Measurements from ENCODE around the gene B4GAT1. TPM values are rescaled to one million over a fixed set of nuclear protein-coding genes. Genes with fewer than 3 reads are reported as not detected.

Gene B4GAT1
- total and polyA plus RNA-seq, 2 donors (not counting 1 experiment from before 2014, with no cell fraction given) = 1.4 to 5.2 TPM

DNA sequence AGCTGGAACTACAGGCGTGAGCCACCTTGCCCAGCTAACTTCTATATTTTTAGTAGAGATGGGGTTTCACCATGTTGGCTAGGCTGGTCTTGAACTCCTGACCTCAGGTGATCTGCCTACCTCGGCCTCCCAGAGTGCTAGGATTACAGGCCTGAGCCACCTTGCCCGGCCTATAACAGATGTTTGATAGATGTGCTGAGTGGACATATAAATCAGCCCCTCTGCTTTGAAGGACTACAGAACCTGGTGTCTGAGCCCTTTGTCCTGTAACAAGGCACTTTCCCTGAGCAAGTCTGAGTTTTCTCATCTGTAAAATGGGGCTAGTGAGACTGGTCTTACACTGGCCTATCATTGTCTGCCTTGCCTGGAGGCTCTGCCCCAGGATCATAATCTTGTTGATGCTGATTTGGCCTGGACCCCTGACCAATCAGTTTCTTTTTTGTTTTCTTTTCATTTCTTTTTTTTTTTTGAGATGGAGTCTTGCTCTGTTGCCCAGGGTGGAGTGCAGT, 18.2 kb downstream of the B4GAT1 start:
- H3K27ac ChIP-seq (ENCODE audit: low read length in 2 of 2) = no peak overlapping the region
- no peaks in the 10 kb centered on the region for H3K36me3 ChIP-seq (replicated peaks in 1 of 2; ENCODE audit: control extremely low read depth in 1 of 2, control insufficient read depth in 1 of 2, extremely low read depth in 1 of 2, insufficient read depth in 2 of 2, low read length in 1 of 2)
- H3K27me3 ChIP-seq (replicated peaks in 1 of 4; ENCODE audit: control extremely low read depth in 1 of 4, control insufficient read depth in 3 of 4, insufficient read depth in 4 of 4, low read length in 3 of 4) = no peaks in the 10 kb centered on the region
- no peaks in the 10 kb centered on the region for H3K27me3 Mint-ChIP-seq
- 100% methylated on average over 2 of the region's 3 CpGs for WGBS (ENCODE audit: insufficient coverage)
- H3K79me2 ChIP-seq (ENCODE audit: control insufficient read depth, insufficient read depth, low read length) = no peaks in the 10 kb centered on the region
- H3K4me3 Mint-ChIP-seq = no peak overlapping the region
- ChIA-PET CTCF (interaction anchor here (1.0 to 4.6 kb wide), 7 partner anchors 11 to 60 kb away, joined by 3 to 101 read pairs (median 5); partner anchors contain the start of gene BRMS1), POLR2A (interaction anchor here (2.5 kb wide), 1 partner anchor 17 kb away, joined by 10 read pairs; no protein-coding TSS in a partner anchor)
- H3K9ac ChIP-seq (ENCODE audit: low read length) = no peak overlapping the region
- no peak overlapping the region for H3K4me2 ChIP-seq (replicated peaks; ENCODE audit: low read depth, low read length, poor library complexity, severe bottlenecking)
- intact Hi-C loops (cut with micrococcal nuclease) = no loop called here
- H2AFZ ChIP-seq (ENCODE audit: insufficient read depth, low read depth, low read length, poor library complexity, severe bottlenecking) = no peak overlapping the region
- ATAC-seq (ENCODE audit: low read depth) (no peak), DNase-seq (peak; percentile 12)
- no peak overlapping the region for H3K27ac Mint-ChIP-seq
- H3K4me1 ChIP-seq (ENCODE audit: control insufficient read depth in 2 of 2, insufficient read depth in 2 of 2, low read length in 2 of 2) = peaks cover 15 to 25% of the 10 kb centered on the region in 2 donors
- H3K4me1 Mint-ChIP-seq = peaks cover 16% of the 10 kb centered on the region
- H4K20me1 ChIP-seq (ENCODE audit: control insufficient read depth, insufficient read depth, low read length, poor library complexity, severe bottlenecking) = no peaks in the 10 kb centered on the region
- TF ChIP-seq, protein P1, sequence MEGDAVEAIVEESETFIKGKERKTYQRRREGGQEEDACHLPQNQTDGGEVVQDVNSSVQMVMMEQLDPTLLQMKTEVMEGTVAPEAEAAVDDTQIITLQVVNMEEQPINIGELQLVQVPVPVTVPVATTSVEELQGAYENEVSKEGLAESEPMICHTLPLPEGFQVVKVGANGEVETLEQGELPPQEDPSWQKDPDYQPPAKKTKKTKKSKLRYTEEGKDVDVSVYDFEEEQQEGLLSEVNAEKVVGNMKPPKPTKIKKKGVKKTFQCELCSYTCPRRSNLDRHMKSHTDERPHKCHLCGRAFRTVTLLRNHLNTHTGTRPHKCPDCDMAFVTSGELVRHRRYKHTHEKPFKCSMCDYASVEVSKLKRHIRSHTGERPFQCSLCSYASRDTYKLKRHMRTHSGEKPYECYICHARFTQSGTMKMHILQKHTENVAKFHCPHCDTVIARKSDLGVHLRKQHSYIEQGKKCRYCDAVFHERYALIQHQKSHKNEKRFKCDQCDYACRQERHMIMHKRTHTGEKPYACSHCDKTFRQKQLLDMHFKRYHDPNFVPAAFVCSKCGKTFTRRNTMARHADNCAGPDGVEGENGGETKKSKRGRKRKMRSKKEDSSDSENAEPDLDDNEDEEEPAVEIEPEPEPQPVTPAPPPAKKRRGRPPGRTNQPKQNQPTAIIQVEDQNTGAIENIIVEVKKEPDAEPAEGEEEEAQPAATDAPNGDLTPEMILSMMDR (IDR thresholded peaks at IDR 0.05) = no peak
- no peak for TF ChIP-seq EZH2 (IDR thresholded peaks at IDR 0.05; ENCODE audit: borderline replicate concordance, insufficient read depth, low read depth, low read length, poor library complexity, severe bottlenecking)
- H3K9me3 ChIP-seq (ENCODE audit: control extremely low read depth in 1 of 3, control insufficient read depth in 2 of 3, insufficient read depth in 1 of 3, low read length in 2 of 3) = no peaks in the 10 kb centered on the region
- H3K9me3 Mint-ChIP-seq (ENCODE audit: insufficient read depth) = no peaks in the 10 kb centered on the region
- H3K4me3 ChIP-seq (ENCODE audit: control extremely low read depth in 1 of 5, extremely low read depth in 1 of 5, insufficient read depth in 1 of 5, low read depth in 2 of 5, low read length in 4 of 5) = no peak overlapping the region
